Bladder microvascular endothelial cell (primary cell): ENCODE measurements around the gene IL18. TPM values are rescaled to one million over a fixed set of nuclear protein-coding genes. Genes with fewer than 3 reads are reported as not detected.

Experiments used
- total RNA-seq: library from RNA; depleted of rRNA; stranded (reverse); fragments of >200 nt; gene quantifications from 2 replicates; pipeline ENCODE4 v1.2.3, GENCODE V29; 2014

Gene IL18
- 0.13 and 0.16 TPM in 2 replicates for total RNA-seq

GRCh38 chr11:112163875-112164685, at the start of gene IL18:
TSS of gene IL18 (minus strand) at chr11:112164094. CDS start at chr11:112155053, 9,041 bp downstream.

GRCh38 chr11:112174789-112175598, 11.1 kb upstream of the IL18 start, which contains the start of gene BCO2:
TSS of gene BCO2 (plus strand) at chr11:112175512. CDS start at chr11:112175602, 90 bp downstream.

GRCh38 chr11:112167145-112167544, 3.3 kb upstream of the IL18 start, which contains the start of gene TEX12:
TSS of gene TEX12 (plus strand) at chr11:112167372. CDS start at chr11:112169269, 1,897 bp downstream.

Other genes with a start within 250 kb of the IL18 start
- gene C11orf52, start 245.2 kb downstream of the IL18 start, total RNA-seq, result 0.16 and 0.25 TPM in 2 replicates
- gene DIXDC1, start 226.8 kb downstream of the IL18 start, total RNA-seq, result 7.7 and 18.3 TPM in 2 replicates
- 21.9 and 30.6 TPM in 2 replicates for gene DLAT, start 138.7 kb downstream of the IL18 start, total RNA-seq
- 0.63 and 0.97 TPM in 2 replicates for gene PIH1D2, start 90.1 kb downstream of the IL18 start, total RNA-seq
- 9.6 and 14.7 TPM in 2 replicates for gene NKAPD1, start 89.8 kb downstream of the IL18 start, total RNA-seq
- gene TIMM8B, start 77.3 kb downstream of the IL18 start, total RNA-seq, result 75.5 and 81.9 TPM in 2 replicates
- 137 and 142 TPM in 2 replicates for gene SDHD, start 77.2 kb downstream of the IL18 start, total RNA-seq
- gene TEX12, start 3.3 kb upstream of the IL18 start, total RNA-seq, result not detected in 2 replicates
- 0.65 and 1.9 TPM in 2 replicates for gene BCO2, start 11.4 kb upstream of the IL18 start, total RNA-seq
- 20.7 and 32.2 TPM in 2 replicates for gene PTS, start 62.3 kb upstream of the IL18 start, total RNA-seq
- not detected in 2 replicates for gene PLET1, start 96.8 kb upstream of the IL18 start, total RNA-seq